H1 (cell line): ENCODE data around the gene PPP1R1C.
"Not testable (repeated sequence)": the region's sequence is repeated elsewhere in the genome, so short reads cannot be mapped to it uniquely, and the experiment has no call there.

Experiments
- ASH2L ChIP-seq: fragments of 200-600, 300-600 bp; sonication (generic); IDR thresholded peaks from one replicate; pipeline ENCODE4 v1.7.1; 2017; ENCODE audit warnings: low read length
- EGR1 ChIP-seq: IDR thresholded peaks from 2 replicates; pipeline ENCODE4 v1.6.1; 2011; ENCODE audit warnings: low read depth, low read length, borderline replicate concordance
- EZH2 ChIP-seq: fragments of 200-600 bp; sonication (generic); IDR thresholded peaks from 2 replicates; pipeline ENCODE4 v1.7.1; 2012; ENCODE audit warnings: low read depth, mild to moderate bottlenecking, moderate library complexity, low read length, inconsistent platforms; ENCODE audit not compliant: severe bottlenecking
- HDAC2 ChIP-seq, 2 experiments: fragments of 300-600 bp in 1 of 2; sonication (generic) in 1 of 2; IDR thresholded peaks; 2 replicates each; pipeline ENCODE4 v1.6.1; 2011 to 2012; ENCODE audit warnings: low read depth in 2 of 2, low read length in 2 of 2, mild to moderate bottlenecking in 2 of 2, moderate library complexity in 2 of 2, borderline replicate concordance in 1 of 2, inconsistent platforms in 1 of 2
- HDAC6 ChIP-seq: IDR thresholded peaks from one replicate; pipeline ENCODE4 v1.7.1; 2012; ENCODE audit warnings: low read depth, mild to moderate bottlenecking, inconsistent platforms, low read length, moderate library complexity
- JUN ChIP-seq: IDR thresholded peaks from 2 replicates; pipeline ENCODE4 v1.6.1; 2011; ENCODE audit warnings: low read depth, mild to moderate bottlenecking, improper control_type of control experiment, low read length
- MAFK ChIP-seq: IDR thresholded peaks from 2 replicates; pipeline ENCODE4 v1.6.1; 2012; ENCODE audit warnings: low read depth, mild to moderate bottlenecking, improper control_type of control experiment, low read length
- MAX ChIP-seq: IDR thresholded peaks from 2 replicates; pipeline ENCODE4 v1.6.1; 2012; ENCODE audit warnings: inconsistent platforms
- POLR2A ChIP-seq, 2 experiments: IDR thresholded peaks; 1 replicate in 1 of 2; 2 replicates in 1 of 2; pipeline ENCODE4 v1.6.1; 2011; ENCODE audit warnings: low read depth in 2 of 2, low read length in 2 of 2, mild to moderate bottlenecking in 2 of 2; ENCODE audit errors: control extremely low read depth in 1 of 2
- POLR2AphosphoS5 ChIP-seq: IDR thresholded peaks from 2 replicates; pipeline ENCODE4 v1.6.1; 2011; ENCODE audit warnings: low read depth, low read length
- TAF1 ChIP-seq: IDR thresholded peaks from 2 replicates; pipeline ENCODE4 v1.6.1; 2011; ENCODE audit warnings: mild to moderate bottlenecking, low read depth, low read length
- USF2 ChIP-seq: IDR thresholded peaks from 2 replicates; pipeline ENCODE4 v1.6.1; 2011; ENCODE audit warnings: low read length, improper control_type of control experiment
- YY1 ChIP-seq: IDR thresholded peaks from 2 replicates; pipeline ENCODE4 v1.6.1; 2011; ENCODE audit warnings: low read depth, mild to moderate bottlenecking, low read length
- TF ChIP-seq, protein P1 (sequence below), 3 experiments: IDR thresholded peaks; 1 replicate in 2 of 3; 2 replicates in 1 of 3; pipeline versions ENCODE4 v1.5.1 to v1.6.1; 2011; ENCODE audit warnings: low read length in 3 of 3, mild to moderate bottlenecking in 3 of 3, inconsistent platforms in 2 of 3, low read depth in 1 of 3, moderate library complexity in 1 of 3; ENCODE audit not compliant: insufficient read depth in 1 of 3; ENCODE audit errors: control extremely low read depth in 1 of 3

DNA sequence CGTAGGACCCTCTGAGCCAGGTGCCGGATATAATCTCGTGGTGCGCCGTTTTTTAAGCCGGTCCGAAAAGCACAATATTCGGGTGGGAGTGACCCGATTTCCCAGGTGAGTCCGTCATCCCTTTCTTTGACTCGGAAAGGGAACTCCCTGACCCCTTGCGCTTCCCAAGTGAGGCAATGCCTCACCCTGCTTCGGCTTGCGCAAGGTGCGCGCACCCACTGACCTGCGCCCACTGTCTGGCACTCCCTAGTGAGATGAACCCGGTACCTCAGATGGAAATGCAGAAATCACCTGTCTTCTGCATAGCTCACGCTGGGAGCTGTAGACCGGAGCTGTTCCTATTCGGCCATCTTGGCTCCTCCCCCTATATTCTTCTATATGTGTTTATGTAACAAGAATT lies 45.2 kb downstream of the PPP1R1C start:
- not testable (repeated sequence) for TF ChIP-seq YY1; MAFK; TAF1; POLR2A (IDR thresholded peaks at IDR 0.05; ENCODE audit: control extremely low read depth in 1 of 2, low read depth in 2 of 2, low read length in 2 of 2); POLR2AphosphoS5; EZH2; USF2; EGR1; ASH2L; MAX; JUN; HDAC2 (IDR thresholded peaks at IDR 0.05; ENCODE audit: borderline replicate concordance in 1 of 2, low read depth in 2 of 2, low read length in 2 of 2); HDAC6
- TF ChIP-seq, protein P1, sequence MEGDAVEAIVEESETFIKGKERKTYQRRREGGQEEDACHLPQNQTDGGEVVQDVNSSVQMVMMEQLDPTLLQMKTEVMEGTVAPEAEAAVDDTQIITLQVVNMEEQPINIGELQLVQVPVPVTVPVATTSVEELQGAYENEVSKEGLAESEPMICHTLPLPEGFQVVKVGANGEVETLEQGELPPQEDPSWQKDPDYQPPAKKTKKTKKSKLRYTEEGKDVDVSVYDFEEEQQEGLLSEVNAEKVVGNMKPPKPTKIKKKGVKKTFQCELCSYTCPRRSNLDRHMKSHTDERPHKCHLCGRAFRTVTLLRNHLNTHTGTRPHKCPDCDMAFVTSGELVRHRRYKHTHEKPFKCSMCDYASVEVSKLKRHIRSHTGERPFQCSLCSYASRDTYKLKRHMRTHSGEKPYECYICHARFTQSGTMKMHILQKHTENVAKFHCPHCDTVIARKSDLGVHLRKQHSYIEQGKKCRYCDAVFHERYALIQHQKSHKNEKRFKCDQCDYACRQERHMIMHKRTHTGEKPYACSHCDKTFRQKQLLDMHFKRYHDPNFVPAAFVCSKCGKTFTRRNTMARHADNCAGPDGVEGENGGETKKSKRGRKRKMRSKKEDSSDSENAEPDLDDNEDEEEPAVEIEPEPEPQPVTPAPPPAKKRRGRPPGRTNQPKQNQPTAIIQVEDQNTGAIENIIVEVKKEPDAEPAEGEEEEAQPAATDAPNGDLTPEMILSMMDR (IDR thresholded peaks at IDR 0.05; ENCODE audit: control extremely low read depth in 1 of 3, insufficient read depth in 1 of 3, low read depth in 1 of 3, low read length in 3 of 3) = not testable (repeated sequence)
